GM10248 (cell line): ENCODE results near the gene DNAH17.

Experiments
- CTCF ChIA-PET: fragments of 300-600 bp; sonication (Branson Sonifier 250); formaldehyde crosslinking; extraction: SDS; loops from one replicate; lab custom pipeline; 2021; ENCODE audit warnings: antibody characterized with exemption; lab: Yijun Ruan, JAX
- POLR2A ChIA-PET: fragments of 350-650 bp; sonication (Branson Sonifier 250); formaldehyde crosslinking; extraction: SDS; loops from one replicate; lab custom pipeline; 2020; ENCODE audit warnings: antibody characterized with exemption; lab: Yijun Ruan, JAX
- DNase-seq: peaks from one replicate; pipeline ENCODE4 v3.0.0; 2012; ENCODE audit errors: extremely low spot score
- CTCF ChIP-seq: IDR thresholded peaks from 2 replicates; pipeline ENCODE4 v1.5.1; 2012; ENCODE audit warnings: mild to moderate bottlenecking, low read depth; ENCODE audit errors: extremely low read depth, missing control alignments, control extremely low read depth

The DNAH17 gene

GRCh38 chr17:78577296-78577695 lies at the start of gene DNAH17:
Gene DNAH17, minus strand, starts transcription at chr17:78577396. Its CDS starts 2,339 bp downstream, at chr17:78575057.
- TF ChIP-seq CTCF: no peak
- POLR2A ChIA-PET: no interaction called here
- CTCF ChIA-PET: no interaction called here
- no peak for DNase-seq

GRCh38 chr17:78624324-78625151 lies 47.3 kb upstream of the DNAH17 start:
- no peak for DNase-seq
- no peak for TF ChIP-seq CTCF
- CTCF ChIA-PET: no interaction called here
- POLR2A ChIA-PET: no interaction called here

GRCh38 chr17:78623541-78623940 lies 46.3 kb upstream of the DNAH17 start:
- ChIA-PET POLR2A (no interaction called here), CTCF (no interaction called here)
- no peak for TF ChIP-seq CTCF
- no peak for DNase-seq

GRCh38 chr17:78622491-78623265 lies 45.5 kb upstream of the DNAH17 start:
- TF ChIP-seq CTCF: no peak
- POLR2A ChIA-PET: no interaction called here
- no peak for DNase-seq
- CTCF ChIA-PET: no interaction called here

- DNase-seq: no peak
- POLR2A ChIA-PET: no interaction called here
- TF ChIP-seq CTCF: no peak
- CTCF ChIA-PET: no interaction called here
These were observed 44.7 kb upstream of the DNAH17 start for GRCh38 chr17:78621720-78622490.

- POLR2A ChIA-PET: no interaction called here
- no peak for TF ChIP-seq CTCF
- no peak for DNase-seq
- CTCF ChIA-PET: no interaction called here
These were observed 42.9 kb upstream of the DNAH17 start for GRCh38 chr17:78620099-78620498.
